Activated T-cell treated with anti-CD3 and anti-CD28 coated beads, Interleukin-2, amount 50 U/mL, for 24 hours (primary cell): ENCODE data around the gene HTR7.
"Not testable (repeated sequence)": the region's sequence is repeated elsewhere in the genome, so short reads cannot be mapped to it uniquely, and the experiment has no call there.

ENCODE experiments used
- DNase-seq: peaks from one replicate; pipeline ENCODE4 v3.0.0-alpha.2; 2020
- H3K27ac Mint-ChIP-seq: 2 replicates; pipeline ENCODE4 v1.8.0; 2020; ENCODE audit warnings: mild to moderate bottlenecking, mixed read lengths
- H3K27me3 Mint-ChIP-seq: 2 replicates; pipeline ENCODE4 v1.8.0; 2020; ENCODE audit warnings: mixed read lengths
- H3K36me3 Mint-ChIP-seq: 2 replicates; pipeline ENCODE4 v1.8.0; 2020; ENCODE audit warnings: low read depth, mixed read lengths
- H3K4me1 Mint-ChIP-seq: 2 replicates; pipeline ENCODE4 v1.8.0; 2020; ENCODE audit warnings: low read depth, mixed read lengths
- H3K4me3 Mint-ChIP-seq: 2 replicates; pipeline ENCODE4 v1.8.0; 2020; ENCODE audit warnings: mild to moderate bottlenecking, moderate library complexity, mixed read lengths
- H3K9me3 Mint-ChIP-seq: 2 replicates; pipeline ENCODE4 v1.8.0; 2020; ENCODE audit warnings: mixed read lengths

HTR7 gene

DNA sequence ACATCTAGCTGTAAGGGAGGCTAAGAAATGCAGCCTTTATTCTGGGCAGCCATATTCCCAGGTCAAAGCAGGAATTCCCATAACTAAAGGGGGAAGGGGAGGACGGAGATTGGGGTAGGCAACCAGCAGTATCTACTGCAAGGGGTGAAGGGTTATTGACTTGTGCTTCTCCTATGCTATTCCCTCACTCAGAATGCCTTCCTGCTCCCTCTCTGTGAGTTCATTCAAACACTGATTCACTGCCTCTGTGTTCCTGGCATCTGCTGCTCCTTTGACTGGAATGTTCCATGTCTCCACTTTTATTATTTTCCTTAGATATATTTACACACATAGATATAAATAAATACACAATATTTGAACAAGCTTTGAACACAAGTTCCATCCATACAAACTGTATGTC is 11.1 kb downstream of the HTR7 start:
- Mint-ChIP-seq H3K36me3 (peaks cover 2% of the 10 kb centered on the region), H3K27ac (no peak overlapping the region), H3K4me1 (peaks cover 9% of the 10 kb centered on the region), H3K4me3 (no peak overlapping the region), H3K9me3 (peaks cover 12% of the 10 kb centered on the region), H3K27me3 (peaks cover 55% of the 10 kb centered on the region)
- no peak for DNase-seq

DNA sequence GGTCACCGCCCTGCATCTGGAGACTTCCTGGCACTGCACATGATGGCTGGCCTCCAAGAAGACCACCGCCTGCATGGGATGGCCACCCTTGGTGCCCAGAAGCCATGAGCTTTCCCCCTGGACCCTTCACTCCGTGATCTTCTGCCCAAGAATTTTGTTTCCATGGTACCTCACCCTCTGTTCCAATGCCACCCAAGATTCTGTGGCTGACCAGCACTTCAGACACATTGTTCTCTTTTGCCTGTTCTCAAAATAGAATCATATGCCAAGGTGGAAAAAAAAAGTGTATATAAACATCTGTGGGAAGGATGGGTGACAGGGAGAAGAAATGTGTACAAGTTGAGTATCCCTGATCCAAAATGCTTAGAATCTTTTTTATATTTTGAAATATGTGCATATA is 12.1 kb downstream of the HTR7 start:
- no peak for DNase-seq
- Mint-ChIP-seq H3K27me3 (peaks cover 47% of the 10 kb centered on the region), H3K4me3 (no peak overlapping the region), H3K9me3 (peaks cover 7% of the 10 kb centered on the region), H3K4me1 (peaks cover 9% of the 10 kb centered on the region), H3K36me3 (no peaks in the 10 kb centered on the region), H3K27ac (no peak overlapping the region)

DNA sequence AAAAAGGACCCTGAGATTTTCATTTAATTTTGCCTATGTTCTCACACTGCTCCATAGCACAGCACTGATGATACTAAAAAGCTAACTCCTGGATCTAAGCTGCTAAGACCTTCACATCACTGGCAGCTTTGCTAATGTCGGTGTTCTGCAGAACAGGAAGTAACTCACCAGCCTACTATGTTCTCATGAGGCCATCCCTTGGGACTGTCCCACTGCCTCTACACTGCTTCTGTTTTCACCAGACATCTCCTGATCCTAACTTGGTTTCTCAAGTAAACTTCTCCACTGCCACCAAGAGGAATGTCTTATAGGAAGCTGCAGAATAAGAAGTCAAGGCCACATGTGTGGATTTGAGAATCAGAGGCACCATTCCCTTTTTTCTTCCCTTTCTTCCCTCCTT is 15.1 kb downstream of the HTR7 start:
- Mint-ChIP-seq H3K9me3 (no peaks in the 10 kb centered on the region), H3K27me3 (peaks cover 39% of the 10 kb centered on the region), H3K36me3 (no peaks in the 10 kb centered on the region), H3K27ac (no peak overlapping the region), H3K4me3 (no peak overlapping the region), H3K4me1 (peaks cover 5% of the 10 kb centered on the region)
- no peak for DNase-seq

- Mint-ChIP-seq H3K4me3 (no peak overlapping the region), H3K27ac (no peak overlapping the region), H3K27me3 (peaks cover 6% of the 10 kb centered on the region), H3K9me3 (no peaks in the 10 kb centered on the region), H3K36me3 (no peaks in the 10 kb centered on the region), H3K4me1 (no peaks in the 10 kb centered on the region)
- DNase-seq, result no peak
Observed at GRCh38 chr10:90837486-90837885, 20.4 kb downstream of the HTR7 start.

DNA sequence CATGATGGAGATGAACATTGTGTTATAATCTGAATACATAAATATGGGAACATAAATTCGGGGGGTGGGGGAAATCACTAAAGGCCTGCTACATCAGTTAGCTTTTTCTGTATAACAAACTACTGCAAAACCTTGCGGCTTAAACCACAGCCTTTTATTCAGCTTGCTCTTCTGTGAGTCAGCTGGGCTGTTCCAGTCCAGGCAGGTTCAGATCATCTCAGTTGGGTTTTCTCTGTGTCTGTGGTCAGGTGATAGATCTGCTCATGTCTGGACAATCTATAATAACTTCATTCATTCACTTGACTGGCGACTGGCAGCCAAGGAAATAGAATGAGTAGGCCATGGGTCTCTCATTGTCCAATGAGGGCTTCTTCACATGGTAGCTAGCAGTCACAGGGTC is 23.5 kb downstream of the HTR7 start:
- H3K9me3 Mint-ChIP-seq, result no peaks in the 10 kb centered on the region
- no peak overlapping the region for H3K27ac Mint-ChIP-seq
- DNase-seq, result no peak
- H3K27me3 Mint-ChIP-seq, result peaks cover under 1% of the 10 kb centered on the region
- no peaks in the 10 kb centered on the region for H3K4me1 Mint-ChIP-seq
- no peak overlapping the region for H3K4me3 Mint-ChIP-seq
- H3K36me3 Mint-ChIP-seq, result no peaks in the 10 kb centered on the region

DNA sequence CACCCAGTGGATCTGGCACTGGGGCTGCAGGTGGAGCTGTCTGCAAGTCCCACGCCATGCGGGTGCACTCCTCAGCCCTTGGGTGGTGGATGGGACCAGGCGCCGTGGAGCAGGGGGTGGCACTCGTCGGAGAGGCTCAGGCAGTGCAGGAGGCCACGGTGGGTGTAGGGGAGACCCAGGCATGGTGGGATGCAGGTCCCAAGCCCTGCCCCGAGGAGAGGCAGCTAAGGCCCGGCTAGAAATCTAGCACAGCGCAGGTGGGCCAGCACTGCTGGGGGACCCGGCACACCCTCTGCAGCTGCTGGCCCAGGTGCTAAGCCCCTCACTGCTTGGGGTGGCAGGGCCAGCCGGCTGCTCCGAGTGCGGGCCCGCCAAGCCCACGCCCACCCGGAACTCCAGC is 25.7 kb downstream of the HTR7 start:
- Mint-ChIP-seq H3K9me3 (no peaks in the 10 kb centered on the region), H3K36me3 (no peaks in the 10 kb centered on the region)
- DNase-seq, result no peak

GRCh38 chr10:90822508-90822907 is 35.3 kb downstream of the HTR7 start:
- Mint-ChIP-seq H3K27me3 (peaks cover 46% of the 10 kb centered on the region), H3K4me1 (no peaks in the 10 kb centered on the region), H3K36me3 (no peaks in the 10 kb centered on the region), H3K4me3 (no peak overlapping the region), H3K27ac (no peak overlapping the region), H3K9me3 (peaks cover 6% of the 10 kb centered on the region)
- no peak for DNase-seq

More for the DNA sequence above, 25.7 kb downstream of the HTR7 start:
- Mint-ChIP-seq H3K4me3 (no peak overlapping the region), H3K27ac (no peak overlapping the region), H3K4me1 (no peaks in the 10 kb centered on the region), H3K27me3 (no peaks in the 10 kb centered on the region)

GRCh38 chr10:90821864-90822263 is 36.0 kb downstream of the HTR7 start:
- not testable (repeated sequence) for DNase-seq, H3K27ac Mint-ChIP-seq

DNA sequence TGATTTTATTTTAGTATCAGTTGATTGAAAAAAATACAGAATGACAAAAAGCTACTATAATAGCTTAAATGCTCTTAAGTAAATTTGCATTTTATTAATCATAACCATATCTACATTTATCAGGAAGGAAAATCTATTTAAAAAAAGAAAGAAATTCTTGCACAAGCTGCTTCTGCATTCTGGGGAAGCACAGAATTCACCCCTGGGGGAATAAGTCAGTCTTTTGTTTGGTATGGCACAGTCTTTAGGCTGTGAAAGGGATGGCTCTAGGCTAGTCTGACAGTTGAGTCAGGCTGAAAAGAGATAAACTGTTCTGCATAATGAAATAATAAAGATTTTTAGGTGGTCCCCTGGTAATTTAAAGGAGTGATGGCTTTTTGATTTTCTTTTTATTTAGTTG is 37.9 kb downstream of the HTR7 start:
- Mint-ChIP-seq H3K27ac (no peak overlapping the region), H3K4me3 (no peak overlapping the region), H3K4me1 (no peaks in the 10 kb centered on the region), H3K27me3 (peaks cover 35% of the 10 kb centered on the region), H3K9me3 (peaks cover 6% of the 10 kb centered on the region), H3K36me3 (no peaks in the 10 kb centered on the region)
- no peak for DNase-seq

More at GRCh38 chr10:90821864-90822263, 36.0 kb downstream of the HTR7 start:
- not testable (repeated sequence) for H3K4me3 Mint-ChIP-seq, H3K36me3 Mint-ChIP-seq, H3K9me3 Mint-ChIP-seq, H3K4me1 Mint-ChIP-seq
- peaks cover 46% of the 10 kb centered on the region for H3K27me3 Mint-ChIP-seq

DNA sequence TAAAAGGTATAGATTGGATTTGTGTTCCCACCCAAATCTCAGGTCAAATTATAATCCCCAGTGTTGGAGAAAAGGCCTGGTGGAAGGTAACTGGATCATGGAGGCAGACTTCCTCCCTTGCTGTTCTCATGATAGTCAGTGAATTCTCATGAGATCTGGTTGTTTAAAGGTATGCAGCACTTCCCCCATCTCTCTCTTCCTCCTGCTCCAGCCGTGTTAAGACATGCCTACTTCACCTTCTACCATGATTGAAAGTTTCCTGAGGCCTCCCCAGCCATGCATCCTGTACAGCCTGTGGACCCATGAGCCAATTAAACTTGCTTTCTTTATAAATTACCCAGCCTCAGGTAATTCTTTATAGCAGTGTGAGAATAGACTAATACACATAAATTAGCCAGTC is 39.1 kb downstream of the HTR7 start:
- no peak for DNase-seq
- H3K36me3 Mint-ChIP-seq, result no peaks in the 10 kb centered on the region
- H3K4me3 Mint-ChIP-seq, result no peak overlapping the region
- peaks cover 6% of the 10 kb centered on the region for H3K9me3 Mint-ChIP-seq
- H3K4me1 Mint-ChIP-seq, result no peaks in the 10 kb centered on the region
- peaks cover 26% of the 10 kb centered on the region for H3K27me3 Mint-ChIP-seq
- H3K27ac Mint-ChIP-seq, result no peak overlapping the region

- H3K4me3 Mint-ChIP-seq, result no peak overlapping the region
- H3K27ac Mint-ChIP-seq, result no peak overlapping the region
- peaks cover 5% of the 10 kb centered on the region for H3K9me3 Mint-ChIP-seq
- no peaks in the 10 kb centered on the region for H3K36me3 Mint-ChIP-seq
- H3K4me1 Mint-ChIP-seq, result no peaks in the 10 kb centered on the region
- H3K27me3 Mint-ChIP-seq, result peaks cover 15% of the 10 kb centered on the region
- no peak for DNase-seq
Observed at GRCh38 chr10:90817128-90817889, 40.5 kb downstream of the HTR7 start.

- H3K4me1 Mint-ChIP-seq, result no peaks in the 10 kb centered on the region
- no peak overlapping the region for H3K4me3 Mint-ChIP-seq
- H3K36me3 Mint-ChIP-seq, result no peaks in the 10 kb centered on the region
- no peak overlapping the region for H3K27ac Mint-ChIP-seq
- no peaks in the 10 kb centered on the region for H3K9me3 Mint-ChIP-seq
- no peak for DNase-seq
- peaks cover 7% of the 10 kb centered on the region for H3K27me3 Mint-ChIP-seq
Observed at GRCh38 chr10:90816466-90816865, 41.4 kb downstream of the HTR7 start.

DNA sequence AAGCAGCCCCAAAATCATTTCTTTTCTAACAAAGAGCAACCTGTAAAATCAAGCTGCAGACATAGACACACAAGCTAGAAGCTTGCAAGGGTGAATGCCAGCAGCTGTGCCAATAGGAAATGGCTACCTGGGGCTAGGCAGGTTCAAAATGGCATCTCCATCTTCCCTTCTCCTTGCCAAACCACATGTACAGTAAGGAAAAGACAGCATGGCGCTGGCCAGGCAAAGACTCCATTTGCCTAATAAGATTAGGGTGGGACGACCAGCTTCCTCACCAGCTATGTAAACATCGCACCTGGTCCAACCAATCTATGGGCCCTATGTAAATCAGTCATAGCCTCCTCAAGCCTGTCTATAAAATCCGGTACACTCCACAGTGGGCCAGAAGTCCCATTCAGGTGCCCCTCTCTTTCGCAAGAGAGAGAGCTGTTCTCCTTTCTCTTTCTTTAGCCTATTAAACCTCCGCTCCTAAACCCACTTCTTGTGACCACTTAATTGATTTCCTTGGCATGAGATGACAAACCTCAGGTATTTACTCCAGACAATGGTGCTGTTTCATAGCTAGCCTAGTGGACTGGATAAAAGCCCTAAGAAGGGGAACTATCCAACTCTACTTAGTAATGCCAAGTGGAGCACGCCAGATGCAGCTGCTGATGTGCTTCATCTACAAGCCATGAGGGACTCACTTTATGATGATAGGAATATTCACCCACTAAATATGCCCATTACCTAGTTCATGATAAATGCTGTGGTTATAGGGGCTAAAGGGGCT is 44.1 kb downstream of the HTR7 start:
- Mint-ChIP-seq H3K36me3 (no peaks in the 10 kb centered on the region), H3K4me3 (no peak overlapping the region), H3K27ac (no peak overlapping the region)

DNA sequence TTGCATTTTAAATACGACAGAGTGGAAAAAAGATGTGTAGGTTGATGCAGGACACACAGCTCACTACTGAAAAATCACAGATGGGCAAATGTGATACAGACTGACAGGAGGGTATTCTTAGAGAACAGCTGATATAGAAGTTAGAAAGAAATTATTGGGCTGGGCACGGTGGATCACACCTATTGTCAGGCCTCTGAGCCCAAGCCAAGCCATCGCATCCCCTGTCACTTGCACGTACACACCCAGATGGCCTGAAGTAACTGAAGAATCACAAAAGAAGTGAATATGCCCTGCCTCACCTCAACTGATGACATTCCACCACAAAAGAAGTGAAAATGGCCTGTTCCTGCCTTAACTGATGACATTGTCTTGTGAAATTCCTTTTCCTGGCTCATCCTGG is 50.7 kb downstream of the HTR7 start:
- H3K4me3 Mint-ChIP-seq, H3K27ac Mint-ChIP-seq, H3K9me3 Mint-ChIP-seq, H3K36me3 Mint-ChIP-seq, DNase-seq, H3K4me1 Mint-ChIP-seq: not testable (repeated sequence)
- H3K27me3 Mint-ChIP-seq, result peaks cover 12% of the 10 kb centered on the region

More for the DNA sequence above, 44.1 kb downstream of the HTR7 start:
- Mint-ChIP-seq H3K4me1 (no peaks in the 10 kb centered on the region), H3K27me3 (peaks cover 8% of the 10 kb centered on the region), H3K9me3 (no peaks in the 10 kb centered on the region)
- DNase-seq, result no peak

DNA sequence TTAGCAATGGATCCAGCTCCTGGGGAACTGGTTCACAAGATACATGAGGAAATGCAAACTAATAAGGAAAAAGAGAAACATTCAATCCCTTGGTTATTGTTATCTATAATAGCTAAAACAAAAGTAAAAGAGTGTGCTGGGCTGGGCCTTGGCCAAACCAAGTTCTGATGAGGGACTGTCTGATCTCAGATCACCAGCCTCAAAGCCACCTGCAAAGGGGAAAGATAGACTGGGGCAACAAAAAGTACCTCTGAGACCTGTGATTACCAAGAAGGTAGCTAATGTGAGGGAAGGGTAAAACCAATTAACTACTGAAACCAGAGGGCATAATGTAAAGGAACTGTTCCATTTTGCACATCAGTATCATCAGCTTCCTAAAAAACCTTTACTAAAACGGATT is 51.2 kb downstream of the HTR7 start:
- no peaks in the 10 kb centered on the region for H3K36me3 Mint-ChIP-seq
- no peak overlapping the region for H3K27ac Mint-ChIP-seq
- H3K4me3 Mint-ChIP-seq, result no peak overlapping the region
- H3K4me1 Mint-ChIP-seq, result no peaks in the 10 kb centered on the region
- peaks cover 12% of the 10 kb centered on the region for H3K27me3 Mint-ChIP-seq
- no peak for DNase-seq
- H3K9me3 Mint-ChIP-seq, result no peaks in the 10 kb centered on the region
